GM19239 (cell line): Measurements from ENCODE around the gene EED.
A peak's percentile ranks its signal among the peaks of the same experiment; 100 is the strongest.
"Not testable (repeated sequence)": the region's sequence is repeated elsewhere in the genome, so short reads cannot be mapped to it uniquely, and the experiment has no call there.

ENCODE experiments used
- DNase-seq: peaks from one replicate; pipeline ENCODE4 v3.0.0; 2011; ENCODE audit warnings: low spot score; ENCODE audit not compliant: insufficient read length
- FAIRE-seq: peaks from 2 replicates; lab custom pipeline; 2011; peaks lifted over from hg19 to GRCh38; lab: Jason Lieb, UNC

EED gene

DNA sequence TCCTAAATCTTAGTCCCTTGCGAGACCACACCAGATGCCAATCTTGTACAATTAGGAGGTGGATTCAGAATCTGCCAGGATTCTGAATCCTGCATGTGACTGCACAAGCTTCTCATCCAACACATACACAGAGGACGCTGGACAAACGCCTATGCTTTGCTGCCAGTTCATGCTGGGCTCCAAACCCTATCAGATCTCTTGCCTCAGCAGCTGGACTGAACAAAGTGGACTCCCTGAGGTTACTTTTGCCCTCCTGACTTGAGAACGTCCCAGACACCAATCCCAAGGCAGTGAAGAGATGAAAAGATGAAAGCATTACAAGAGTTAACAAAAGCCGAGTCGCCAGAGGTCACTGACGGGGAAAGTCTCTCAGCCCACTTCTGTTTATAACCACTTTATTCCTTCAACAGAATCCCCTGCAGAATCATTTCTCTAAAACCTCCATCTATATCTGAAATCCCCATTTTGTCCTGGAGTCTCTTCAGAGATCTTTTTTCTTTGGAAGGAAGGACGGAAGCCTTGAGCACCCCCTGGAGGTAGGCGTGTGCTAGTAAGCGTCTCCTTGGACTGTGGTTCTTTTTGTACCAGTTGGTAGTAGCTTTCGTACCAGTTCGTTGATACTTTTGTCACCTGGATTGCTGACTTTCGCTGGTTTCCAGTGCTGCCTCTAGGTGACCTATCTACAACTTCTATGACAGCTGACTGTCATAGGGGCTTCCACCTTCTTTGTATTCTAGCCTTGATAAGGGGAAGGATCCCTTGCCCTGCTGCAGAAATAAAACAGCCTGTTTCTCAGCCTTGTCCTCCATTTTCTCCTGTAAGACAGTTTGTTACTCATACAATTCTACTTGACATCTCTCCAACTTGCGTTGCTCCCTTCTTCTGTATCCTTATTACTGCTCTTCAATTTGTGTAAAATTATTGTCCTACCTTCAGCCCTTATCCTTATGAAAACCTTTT lies 26.1 kb upstream of the EED start:
- FAIRE-seq (peak; percentile 96), DNase-seq (no peak)

DNA sequence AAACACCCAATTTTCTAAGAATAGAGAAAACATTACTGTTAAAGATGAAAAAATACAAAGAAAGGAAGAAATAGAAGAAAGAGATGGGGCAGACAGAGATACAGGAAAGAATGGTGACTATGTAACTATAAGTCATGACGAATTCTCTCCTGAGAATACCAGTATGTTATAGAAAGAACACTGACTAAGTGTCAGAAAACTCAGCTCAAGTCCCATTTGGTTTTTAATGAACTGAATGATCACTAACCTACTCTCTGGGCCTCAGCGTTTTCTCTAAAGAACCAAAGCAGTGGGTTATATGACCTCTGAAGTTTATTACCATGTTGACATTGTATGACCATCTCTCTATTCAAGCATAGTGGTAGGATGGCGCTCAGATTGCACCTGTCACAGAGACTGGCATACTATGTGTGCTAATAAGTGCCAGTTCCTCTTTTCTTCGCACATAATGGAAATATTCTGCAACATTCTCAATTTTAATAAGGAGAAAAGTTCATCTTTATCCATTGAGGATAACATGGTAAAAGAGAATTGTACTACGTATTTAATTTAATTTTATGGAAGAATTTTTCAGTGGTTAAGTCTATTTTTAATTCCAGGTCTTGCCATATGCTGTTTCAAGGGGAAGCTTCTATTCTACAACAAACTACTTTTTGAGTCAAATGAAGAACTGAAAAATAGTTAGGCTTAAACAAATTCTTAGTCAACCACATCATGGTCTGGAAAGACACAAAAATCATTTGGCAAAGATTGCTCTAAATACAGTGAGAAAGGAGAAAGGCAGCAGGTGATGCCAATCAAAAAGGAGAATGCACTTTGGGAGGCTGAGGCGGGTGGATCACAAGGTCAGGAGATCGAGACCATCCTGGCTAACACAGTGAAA lies 25.0 kb upstream of the EED start:
- FAIRE-seq (no peak), DNase-seq (no peak)

DNA sequence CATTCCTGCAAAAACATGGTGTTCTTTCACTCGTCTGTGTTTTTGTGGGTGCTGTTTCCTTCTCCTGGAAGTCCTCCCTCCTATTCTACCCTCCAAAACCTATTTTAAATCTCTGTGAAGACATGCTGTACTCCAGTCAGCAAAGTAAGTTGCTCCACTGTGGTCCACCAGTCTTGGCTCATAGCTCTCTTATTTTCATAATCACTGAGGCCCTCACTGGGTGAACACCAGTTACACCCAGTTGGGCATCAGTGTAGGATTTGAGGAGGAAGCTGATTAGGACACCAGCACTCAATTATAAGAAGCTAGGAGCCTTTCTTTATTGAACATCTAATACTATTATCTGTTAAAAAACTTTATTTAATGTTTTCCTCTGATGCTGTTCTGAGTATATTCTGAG lies 23.9 kb upstream of the EED start:
- FAIRE-seq (peak; percentile 62), DNase-seq (no peak)

DNA sequence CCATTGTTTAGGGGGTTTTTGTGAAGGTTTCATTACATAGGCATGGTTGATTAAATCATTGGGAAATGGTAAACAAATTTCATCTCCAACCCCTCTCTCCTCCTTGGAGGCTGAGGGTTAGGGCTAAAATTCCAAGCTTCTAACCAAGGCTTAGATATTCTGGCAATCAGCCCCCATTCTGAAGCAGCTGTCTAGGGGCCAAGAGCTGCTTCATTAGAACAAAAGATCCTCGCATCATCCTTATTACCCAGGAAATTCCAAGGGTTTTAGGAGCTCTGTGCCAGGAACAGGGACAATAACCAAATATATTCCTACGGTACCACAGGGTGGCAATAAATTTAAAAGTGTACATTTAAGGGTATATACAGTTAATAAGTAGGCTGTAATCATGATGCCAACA lies 22.5 kb upstream of the EED start:
- FAIRE-seq (no peak), DNase-seq (no peak)

DNA sequence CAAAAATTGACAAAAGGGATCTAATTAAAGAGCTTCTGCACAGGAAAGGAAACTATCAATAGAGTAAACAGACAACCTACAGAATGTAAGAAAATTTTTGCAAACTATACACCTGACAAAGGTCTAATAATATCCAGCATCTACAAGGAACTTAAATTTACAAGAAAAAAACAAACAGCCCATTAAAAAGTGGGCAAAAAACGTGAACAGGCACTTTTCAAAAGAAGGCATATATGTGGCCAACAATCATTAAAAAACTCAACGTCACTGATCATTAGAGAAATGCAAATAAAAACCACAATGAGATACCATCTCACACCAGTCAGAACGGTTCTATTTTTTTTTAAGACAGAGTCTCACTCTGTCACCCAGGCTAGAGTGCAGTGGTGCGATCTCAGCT lies 20.0 kb upstream of the EED start:
- FAIRE-seq, DNase-seq: not testable (repeated sequence)

DNA sequence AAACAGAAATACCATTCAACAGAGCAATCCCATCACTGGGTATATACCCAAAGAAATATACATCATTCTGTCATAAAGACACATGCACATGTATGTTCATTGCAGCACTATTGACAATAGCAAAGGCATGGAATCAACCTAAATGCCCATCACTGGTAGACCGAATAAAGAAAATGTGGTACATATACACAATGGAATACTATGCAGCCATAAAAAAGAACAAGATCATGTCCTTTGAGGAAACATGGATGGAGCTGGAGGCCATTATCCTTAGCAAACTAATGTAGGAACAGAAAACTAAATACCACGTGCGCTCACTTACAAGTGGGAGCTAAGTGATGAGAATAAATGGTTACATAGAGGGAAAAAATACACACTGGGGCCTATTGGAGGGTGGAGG lies 19.2 kb upstream of the EED start:
- DNase-seq, FAIRE-seq: not testable (repeated sequence)

DNA sequence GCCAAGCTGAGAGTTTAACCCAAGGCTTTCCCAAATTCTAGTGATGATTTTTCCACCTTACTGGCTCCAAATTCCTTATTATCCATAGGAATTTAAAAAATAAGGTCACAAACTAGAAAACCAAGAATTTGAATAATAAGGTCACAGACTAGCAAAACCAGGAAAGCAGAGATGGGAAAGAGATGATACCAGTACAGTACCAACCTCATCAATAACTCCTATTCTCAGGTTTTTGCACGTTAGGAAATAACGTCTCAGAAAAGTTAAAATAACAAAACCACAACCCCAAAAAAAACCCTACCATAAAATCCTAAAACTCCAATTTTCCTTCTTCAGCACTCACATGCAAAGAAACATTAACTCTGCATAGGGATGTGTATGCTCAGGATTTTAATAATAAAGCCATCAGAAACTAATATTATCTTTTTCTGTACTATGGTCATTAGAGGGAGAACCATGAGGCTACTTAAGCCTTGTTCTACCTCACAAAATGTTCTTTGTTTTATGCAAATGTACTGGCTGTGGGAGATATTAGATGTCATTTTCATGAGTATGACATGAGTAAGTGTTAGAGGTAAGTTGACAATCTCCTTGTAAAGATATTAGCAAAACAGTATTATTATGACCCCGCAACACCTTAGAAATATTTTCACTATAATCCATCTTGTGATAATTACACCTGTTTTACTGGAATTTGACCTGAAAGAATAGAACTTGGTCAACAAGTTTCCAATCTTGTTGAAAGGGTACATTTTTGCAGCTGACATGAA lies 16.1 kb upstream of the EED start:
- FAIRE-seq (peak; percentile 18), DNase-seq (no peak)

DNA sequence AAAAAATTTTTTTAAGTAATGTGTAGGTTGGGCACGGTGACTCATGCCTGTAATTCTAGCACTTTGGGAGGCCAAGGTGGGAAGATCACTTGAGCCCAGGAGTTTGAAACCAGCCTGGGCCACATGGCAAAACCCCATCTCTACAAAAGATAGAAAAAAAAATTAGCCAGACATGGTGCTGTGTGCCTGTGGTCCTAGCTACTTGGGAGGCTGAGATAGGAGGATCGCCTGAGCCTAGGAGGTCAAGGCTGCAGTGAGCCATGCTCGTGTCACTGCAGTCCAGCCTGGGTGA lies 15.6 kb upstream of the EED start:
- DNase-seq, FAIRE-seq: not testable (repeated sequence)

DNA sequence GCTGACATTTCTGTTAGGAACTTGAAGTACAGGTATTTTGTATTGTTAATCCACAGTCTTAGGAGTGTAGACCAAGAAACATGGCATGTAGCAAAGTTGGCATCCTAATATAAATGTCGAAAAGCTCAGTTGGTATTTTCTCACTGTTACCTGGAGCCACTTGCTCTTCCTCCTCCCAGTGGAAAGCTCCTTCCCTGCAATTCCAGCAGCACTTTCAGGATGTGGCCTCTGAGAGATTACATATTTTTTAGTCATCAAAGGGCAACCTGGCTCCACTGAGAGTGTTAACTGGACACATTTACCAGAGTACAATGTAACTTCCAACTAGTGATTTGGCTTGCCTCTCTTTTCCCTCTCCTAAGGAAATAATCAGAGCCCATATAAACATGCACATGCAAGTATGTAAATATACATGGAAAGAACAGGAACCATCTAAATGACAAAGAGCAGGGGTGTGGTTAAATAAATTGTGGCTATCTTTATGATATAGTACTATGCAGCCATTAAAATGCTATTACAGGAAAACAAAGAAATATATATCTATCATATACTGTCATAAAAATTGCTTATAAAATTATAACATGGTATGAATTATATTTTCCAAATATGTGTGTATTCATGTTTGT lies 14.3 kb upstream of the EED start:
- DNase-seq (no peak), FAIRE-seq (no peak)

DNA sequence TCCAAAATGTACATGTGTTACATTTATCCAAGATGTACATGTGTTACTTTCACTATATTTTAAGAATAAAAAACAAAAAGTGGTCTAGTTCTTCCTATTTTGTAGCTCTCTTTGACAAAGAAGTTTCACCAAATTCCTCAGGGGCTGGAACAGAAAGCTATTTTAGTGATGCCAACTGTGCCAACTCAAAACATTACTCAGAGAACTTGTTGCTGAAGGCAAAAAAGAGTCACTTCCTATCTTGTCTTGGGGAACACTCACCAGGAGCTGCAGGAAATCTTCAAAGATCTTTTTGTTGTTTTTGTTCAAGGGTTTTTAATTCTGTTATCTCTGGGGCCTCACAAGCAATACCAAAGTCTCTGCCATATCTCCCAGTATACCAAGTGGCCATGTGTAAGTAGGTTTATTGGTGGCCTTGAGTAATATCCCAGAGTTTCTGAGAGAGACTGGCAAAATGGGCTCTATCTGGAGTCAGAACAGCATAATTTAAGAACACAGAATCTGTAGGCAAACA lies 13.6 kb upstream of the EED start:
- DNase-seq, result no peak
- peak; percentile 54 for FAIRE-seq

DNA sequence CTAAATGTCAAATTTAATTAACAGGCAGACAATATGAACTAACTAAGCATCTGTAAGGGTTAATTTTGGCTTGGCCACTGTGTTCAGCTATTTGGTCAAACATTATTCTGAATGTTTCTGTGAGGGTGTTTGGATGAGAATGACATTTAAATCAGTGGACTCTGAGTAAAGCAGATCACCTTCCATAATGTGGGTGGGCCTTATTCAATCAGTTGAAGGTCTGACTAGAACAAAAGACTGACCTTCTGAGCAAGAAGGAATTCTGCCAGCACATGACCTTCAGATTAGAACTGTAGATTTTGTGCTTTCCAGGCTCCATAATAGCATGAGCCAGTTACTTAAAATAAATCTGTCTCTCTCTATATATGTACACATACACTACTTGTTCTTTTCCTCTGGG lies 12.0 kb upstream of the EED start:
- no peak for FAIRE-seq
- DNase-seq, result no peak

DNA sequence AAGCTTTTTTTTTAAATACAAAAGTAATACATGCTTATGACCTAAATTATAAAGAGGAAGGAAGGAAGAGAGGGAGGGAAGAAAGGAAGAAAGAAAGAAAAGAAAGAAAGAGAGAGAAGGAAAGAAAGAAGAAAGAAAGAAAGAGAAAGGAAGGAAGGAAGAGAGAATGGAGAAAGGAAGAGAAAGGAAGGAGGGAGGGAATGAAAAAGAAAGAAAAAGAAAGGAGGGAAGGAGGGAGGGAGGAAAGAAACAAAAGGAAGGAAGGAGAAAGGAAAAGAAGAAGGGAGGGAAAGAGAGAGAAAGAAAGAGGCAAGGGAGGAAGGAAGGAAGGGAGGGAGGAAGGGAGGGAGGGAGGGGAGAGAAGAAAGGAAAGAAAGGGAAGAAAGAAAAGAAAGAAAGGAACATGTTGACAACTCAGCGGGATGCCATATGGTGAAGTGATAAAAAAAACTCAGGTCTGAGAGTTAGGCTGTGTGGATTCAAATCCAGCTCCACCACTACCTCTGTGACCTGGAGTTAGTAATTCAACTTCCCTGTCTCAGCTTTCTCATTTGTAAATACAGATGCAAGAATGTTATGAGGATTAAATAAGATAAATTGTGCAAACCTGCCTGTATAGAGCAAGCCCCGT lies 9.6 kb upstream of the EED start:
- no peak for FAIRE-seq
- DNase-seq, result no peak

DNA sequence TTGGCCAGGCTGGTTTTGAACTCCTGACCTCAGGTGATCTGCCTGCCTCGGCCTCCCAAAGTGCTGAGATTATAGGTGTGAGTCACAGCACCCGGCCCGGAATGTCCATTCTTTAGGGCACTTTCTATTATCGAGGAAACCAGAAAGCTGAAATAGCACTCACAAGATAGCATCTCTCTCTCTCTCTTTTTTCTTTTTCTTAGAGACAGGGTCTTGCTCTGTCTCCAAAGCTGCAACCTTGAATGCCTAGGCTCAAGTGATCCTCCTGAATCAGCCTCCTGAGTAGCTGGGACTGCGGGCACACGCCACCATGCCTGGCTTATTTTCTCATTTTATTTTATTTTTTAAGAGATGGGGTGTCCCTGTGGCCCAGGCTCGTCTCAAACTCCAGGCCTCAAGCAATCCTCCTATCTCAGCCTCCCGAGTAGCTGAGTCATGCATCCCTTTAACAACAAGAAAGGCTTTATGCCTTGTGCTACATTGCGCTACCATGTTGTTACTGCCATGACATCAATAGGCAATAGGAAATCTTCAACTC lies 7.2 kb upstream of the EED start:
- FAIRE-seq (no peak), DNase-seq (no peak)

DNA sequence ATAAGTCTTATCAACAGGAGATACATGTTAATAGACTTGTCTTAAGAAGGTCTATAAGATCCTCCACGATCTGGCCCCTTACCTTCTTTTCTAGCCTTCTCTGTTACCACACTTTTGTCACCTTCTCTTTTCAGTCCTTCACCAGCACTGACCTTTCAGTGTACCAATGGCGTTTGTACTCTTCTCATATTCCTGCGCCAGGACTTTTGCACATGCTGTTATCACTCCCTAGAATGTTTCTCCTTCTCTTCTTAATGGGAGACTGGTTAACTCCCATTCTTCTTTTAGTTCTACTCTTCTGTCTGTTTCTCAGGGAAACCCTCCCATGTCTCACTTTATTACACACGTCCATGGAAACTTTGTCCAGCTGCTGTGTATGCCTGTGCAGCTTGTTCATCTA lies 4.4 kb upstream of the EED start:
- no peak for FAIRE-seq
- no peak for DNase-seq

DNA sequence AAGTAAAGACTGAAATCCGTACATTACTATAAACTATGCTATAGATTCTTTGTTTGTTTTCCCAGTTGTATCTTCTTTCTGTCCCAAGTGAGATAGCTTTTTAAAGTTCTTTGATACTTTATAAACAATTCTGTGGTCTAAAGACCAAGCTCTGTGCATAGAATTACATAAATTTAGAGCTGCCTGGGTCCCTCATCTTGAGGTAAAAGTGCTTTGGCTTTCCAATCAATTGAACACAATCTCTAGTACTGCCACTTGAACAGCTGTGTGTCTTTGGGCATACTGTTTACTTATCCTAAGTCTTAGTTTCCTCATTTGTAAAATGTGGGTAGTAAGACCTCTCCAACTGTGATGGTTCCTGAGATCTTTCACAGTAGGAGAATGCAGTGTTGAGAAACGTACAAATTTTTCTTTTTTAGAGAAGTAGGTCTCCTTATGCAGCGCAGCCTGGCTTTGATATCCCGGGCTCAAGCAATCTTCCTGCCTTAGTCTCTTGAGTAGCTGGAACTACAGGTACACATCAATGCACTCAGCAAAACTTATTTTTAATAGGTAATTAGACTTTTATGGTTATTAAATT lies 2.5 kb upstream of the EED start:
- FAIRE-seq, result no peak

DNA sequence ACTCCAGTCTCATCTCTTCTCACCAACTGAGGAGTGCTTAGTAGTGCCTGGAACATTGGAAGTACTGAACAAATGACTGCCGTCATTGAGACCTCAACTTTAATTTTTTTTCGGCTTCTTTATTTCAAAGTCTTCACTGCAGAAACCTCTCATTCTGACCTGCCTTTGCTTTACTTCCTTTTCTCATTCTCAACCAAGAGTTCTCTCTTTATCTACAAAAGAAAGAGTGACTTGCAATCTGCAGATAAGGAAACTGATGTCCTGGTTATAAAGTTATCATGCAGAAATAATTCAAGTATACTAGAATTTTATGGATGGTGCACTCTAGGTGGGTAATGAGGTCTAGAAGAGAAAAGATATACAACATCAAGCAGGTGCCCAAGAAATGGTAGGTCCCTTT lies 1.2 kb upstream of the EED start:
- DNase-seq (no peak), FAIRE-seq (no peak)

More for the DNA sequence above, 2.5 kb upstream of the EED start:
- DNase-seq, result no peak

DNA sequence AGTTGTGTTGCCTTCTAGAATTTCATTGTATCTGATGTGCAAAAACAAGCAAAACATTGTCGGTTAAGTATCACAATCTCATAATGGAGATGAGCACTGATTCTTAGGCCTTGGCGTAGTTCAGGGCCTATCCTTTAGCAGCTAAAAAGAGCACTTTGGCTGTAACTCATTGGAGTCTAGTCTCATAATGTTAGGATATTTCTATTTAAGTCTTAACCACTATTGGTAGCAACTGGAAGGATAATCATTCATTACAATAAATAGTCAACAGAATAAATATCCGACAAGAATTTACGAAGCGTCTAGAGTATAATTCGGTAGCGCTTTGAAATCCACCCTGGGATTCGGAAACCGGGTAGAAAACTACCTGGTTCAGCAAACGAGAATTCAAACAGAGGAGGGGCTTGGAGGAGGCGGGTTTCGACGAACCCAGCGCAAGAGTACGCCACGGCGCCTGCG lies 461 bp upstream of the EED start:
- FAIRE-seq (no peak), DNase-seq (peak; percentile 42)

DNA sequence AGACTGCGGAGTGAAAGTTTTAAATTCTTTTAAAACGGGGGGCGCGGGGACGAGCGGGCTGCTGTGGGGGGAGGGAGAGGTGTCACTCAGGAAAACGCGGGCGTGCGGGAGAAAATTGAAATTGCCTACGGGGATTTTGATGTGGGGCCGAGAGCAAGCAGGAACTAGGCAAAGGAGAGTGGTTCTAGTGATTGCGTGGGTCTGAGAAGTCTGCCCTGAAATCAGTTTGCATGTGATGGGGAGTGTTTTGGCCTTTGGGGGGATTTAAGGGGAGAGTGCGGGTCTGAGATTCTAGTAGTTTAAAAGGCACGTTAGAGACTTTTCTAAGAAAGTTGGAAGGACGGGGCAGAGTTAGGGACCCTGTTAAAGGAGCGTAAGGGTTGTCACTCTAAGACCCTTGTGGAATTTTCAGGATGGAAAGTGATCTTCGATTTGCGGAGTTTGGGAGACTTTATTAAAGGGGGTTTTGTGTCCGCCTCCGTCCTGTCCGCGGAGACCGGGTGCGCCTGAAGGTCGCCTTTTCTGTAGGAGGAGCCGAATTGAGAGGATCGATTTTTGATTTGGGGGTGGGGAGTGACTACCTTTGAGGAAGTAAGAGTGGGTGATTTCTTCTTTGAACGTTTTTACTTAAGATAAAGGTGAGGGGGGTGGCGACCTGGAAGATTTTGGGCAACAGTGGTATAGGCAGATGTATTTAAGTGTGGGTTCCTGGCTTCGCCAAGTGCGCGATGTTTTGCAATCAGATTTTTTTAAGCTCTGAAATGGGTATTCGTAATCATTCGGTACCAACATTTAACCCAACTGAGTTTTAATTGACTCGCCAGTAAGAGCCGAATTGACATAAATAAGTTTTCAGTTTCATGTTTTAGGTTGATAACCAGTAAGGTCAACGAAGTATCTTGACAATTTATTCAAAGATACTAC lies 1.1 kb downstream of the EED start:
- DNase-seq, result no peak
- FAIRE-seq, result peak; percentile 39
